H1 (cell line): Measurements from ENCODE around the gene KBTBD13. TPM values are rescaled to one million over a fixed set of nuclear protein-coding genes. Genes with fewer than 3 reads are reported as not detected.

Experiments
- CTCF ChIA-PET: fragments of 300-600 bp; sonication (Branson Sonifier 250); formaldehyde crosslinking; loops from one replicate; lab custom pipeline; 2021; ENCODE audit not compliant: partially characterized antibody; lab: Charles Lee
- POLR2A ChIA-PET: fragments of 300-600 bp; sonication (Branson Sonifier 250); formaldehyde crosslinking; loops from one replicate; lab custom pipeline; 2021; ENCODE audit warnings: inconsistent platforms; ENCODE audit not compliant: partially characterized antibody; lab: Charles Lee
- DNase-seq, 2 experiments: peaks; one replicate each; pipeline versions ENCODE4 v3.0.0 to v3.0.0-alpha.2; 2010 to 2022; ENCODE audit warnings: low spot score in 2 of 2, low read depth in 1 of 2, mixed read lengths in 1 of 2
- FAIRE-seq: peaks from 2 replicates; lab custom pipeline; 2011; peaks lifted over from hg19 to GRCh38; lab: Jason Lieb, UNC
- H2AFZ ChIP-seq: 2 replicates; pipeline ENCODE4 v1.8.1; 2012; ENCODE audit warnings: low read length, inconsistent platforms
- H2AK5ac ChIP-seq: 2 replicates; pipeline ENCODE4 v1.6.1; 2013; ENCODE audit warnings: low read depth, low read length
- H2BK120ac ChIP-seq: replicated peaks from 2 replicates; pipeline ENCODE3; 2013; ENCODE audit warnings: low read depth, low read length, inconsistent platforms
- H2BK12ac ChIP-seq: 2 replicates; pipeline ENCODE4 v1.6.1; 2013; ENCODE audit warnings: low read depth, low read length
- H2BK15ac ChIP-seq: 2 replicates; pipeline ENCODE4 v1.6.1; 2013; ENCODE audit warnings: low read length
- H2BK20ac ChIP-seq: 2 replicates; pipeline ENCODE4 v1.6.1; 2013; ENCODE audit warnings: low read length
- H2BK5ac ChIP-seq: 2 replicates; pipeline ENCODE4 v1.6.1; 2013; ENCODE audit warnings: low read depth, low read length
- H3K14ac ChIP-seq: 2 replicates; pipeline ENCODE4 v1.6.1; 2013; ENCODE audit warnings: inconsistent platforms; ENCODE audit not compliant: insufficient read length
- H3K18ac ChIP-seq: 2 replicates; pipeline ENCODE4 v1.6.1; 2013; ENCODE audit warnings: low read length; ENCODE audit errors: extremely low read depth
- H3K23ac ChIP-seq: 2 replicates; pipeline ENCODE4 v1.6.1; 2013; ENCODE audit warnings: inconsistent platforms; ENCODE audit not compliant: insufficient read length
- H3K23me2 ChIP-seq: 2 replicates; pipeline ENCODE4 v1.6.1; 2013; ENCODE audit warnings: low read depth, low read length
- H3K27ac ChIP-seq: 2 replicates; pipeline ENCODE4 v1.6.1; 2011; ENCODE audit warnings: low read depth, low read length, inconsistent platforms
- H3K27me3 ChIP-seq, 4 experiments: replicated peaks in 1 of 4; 1 replicate in 1 of 4; 2 replicates in 3 of 4; pipeline versions ENCODE4 v1.6.1 to v1.8.1; 2011 to 2013; ENCODE audit warnings: low read length in 3 of 4, mild to moderate bottlenecking in 3 of 4, inconsistent platforms in 2 of 4, mixed read lengths in 2 of 4, moderate library complexity in 1 of 4; ENCODE audit not compliant: control insufficient read depth in 3 of 4, insufficient read depth in 3 of 4; ENCODE audit errors: extremely low read depth in 1 of 4
- H3K36me3 ChIP-seq, 4 experiments: 2 replicates each; pipeline versions ENCODE4 v1.6.1 to v1.8.1; 2011 to 2013; ENCODE audit warnings: mild to moderate bottlenecking in 4 of 4, low read length in 3 of 4, moderate library complexity in 2 of 4, control low read depth in 1 of 4, inconsistent platforms in 1 of 4; ENCODE audit not compliant: insufficient read depth in 4 of 4, control insufficient read depth in 2 of 4
- H3K4ac ChIP-seq: replicated peaks from 2 replicates; pipeline ENCODE3; 2013; ENCODE audit warnings: low read length, low read depth, mixed read lengths, inconsistent platforms; ENCODE audit not compliant: insufficient read length
- H3K4me1 ChIP-seq, 4 experiments: replicated peaks in 1 of 4; 1 replicate in 1 of 4; 2 replicates in 3 of 4; pipeline versions ENCODE4 v1.6.1 to v1.8.1; 2011 to 2013; ENCODE audit warnings: low read length in 3 of 4, inconsistent platforms in 2 of 4, mixed read lengths in 1 of 4; ENCODE audit not compliant: insufficient read depth in 4 of 4, control insufficient read depth in 3 of 4
- H3K4me2 ChIP-seq, 2 experiments: 2 replicates each; pipeline versions ENCODE4 v1.6.1 to v1.8.1; 2011 to 2013; ENCODE audit warnings: low read depth in 2 of 2, low read length in 2 of 2, control low read depth in 1 of 2, inconsistent platforms in 1 of 2, mild to moderate bottlenecking in 1 of 2; ENCODE audit not compliant: insufficient read depth in 1 of 2
- H3K4me3 ChIP-seq, 4 experiments: fragments of 200-600, 300-600 bp in 1 of 4; sonication (generic), shearing (Covaris generic), sonication (Bioruptor Twin) in 1 of 4; 2 replicates each; pipeline versions ENCODE4 v1.5.1 to v1.8.1; 2011 to 2016; ENCODE audit warnings: low read length in 4 of 4, low read depth in 3 of 4, control low read depth in 2 of 4, inconsistent platforms in 2 of 4, mild to moderate bottlenecking in 2 of 4, mixed read lengths in 1 of 4, moderate library complexity in 1 of 4; ENCODE audit not compliant: insufficient read depth in 2 of 4; ENCODE audit errors: extremely low read depth in 1 of 4
- H3K56ac ChIP-seq: replicated peaks from 2 replicates; pipeline ENCODE3; 2013; ENCODE audit warnings: low read depth, mild to moderate bottlenecking, mixed read lengths, low read length, inconsistent platforms; ENCODE audit not compliant: insufficient read length
- H3K79me1 ChIP-seq: 2 replicates; pipeline ENCODE4 v1.6.1; 2013; ENCODE audit warnings: low read depth, low read length, control low read depth
- H3K79me2 ChIP-seq, 2 experiments: 2 replicates each; pipeline versions ENCODE4 v1.6.1 to v1.8.1; 2012 to 2013; ENCODE audit warnings: low read length in 2 of 2, mild to moderate bottlenecking in 2 of 2, inconsistent platforms in 1 of 2; ENCODE audit not compliant: insufficient read depth in 2 of 2, control insufficient read depth in 1 of 2
- H3K9ac ChIP-seq, 4 experiments: replicated peaks in 1 of 4; 1 replicate in 1 of 4; 2 replicates in 3 of 4; pipeline versions ENCODE4 v1.6.1 to v1.8.1; 2011 to 2013; ENCODE audit warnings: low read depth in 3 of 4, low read length in 3 of 4, control low read depth in 2 of 4, mild to moderate bottlenecking in 2 of 4, moderate library complexity in 2 of 4, inconsistent platforms in 1 of 4; ENCODE audit errors: extremely low read depth in 1 of 4
- H3K9me3 ChIP-seq, 2 experiments: 2 replicates each; pipeline versions ENCODE4 v1.6.1 to v1.8.1; 2012 to 2013; ENCODE audit warnings: mild to moderate bottlenecking in 2 of 2, moderate library complexity in 2 of 2, control low read depth in 1 of 2, inconsistent platforms in 1 of 2, low read depth in 1 of 2, low read length in 1 of 2, mixed read lengths in 1 of 2; ENCODE audit not compliant: insufficient read depth in 2 of 2
- H4K20me1 ChIP-seq, 2 experiments: replicated peaks in 1 of 2; 2 replicates each; pipeline versions ENCODE3 to v1.8.1; 2011 to 2013; ENCODE audit warnings: inconsistent platforms in 2 of 2, low read length in 2 of 2, mild to moderate bottlenecking in 1 of 2; ENCODE audit not compliant: insufficient read depth in 2 of 2, control insufficient read depth in 1 of 2
- H4K5ac ChIP-seq: 2 replicates; pipeline ENCODE4 v1.6.1; 2013; ENCODE audit warnings: low read length, low read depth, mixed read lengths, inconsistent platforms; ENCODE audit not compliant: insufficient read length
- H4K8ac ChIP-seq: 2 replicates; pipeline ENCODE4 v1.8.0; 2013; ENCODE audit warnings: mild to moderate bottlenecking, moderate library complexity, low read length, inconsistent platforms; ENCODE audit not compliant: insufficient read depth; ENCODE audit errors: extremely low read depth
- H4K91ac ChIP-seq: replicated peaks from 2 replicates; pipeline ENCODE3; 2013; ENCODE audit warnings: low read length, mixed read lengths, inconsistent platforms; ENCODE audit not compliant: insufficient read length
- NRF1 ChIP-seq: IDR thresholded peaks from 2 replicates; pipeline ENCODE4 v1.6.1; 2011; ENCODE audit warnings: mild to moderate bottlenecking, low read depth, low read length, improper control_type of control experiment
- WGBS, 2 experiments: shearing (Covaris generic) in 1 of 2; methylation state at CpG; one replicate each; pipeline versions ENCODE4 v1.1.6 to v1.1.7; 2013 to 2015; ENCODE audit warnings: low lambda C conversion rate in 2 of 2, mixed read lengths in 2 of 2, inconsistent platforms in 1 of 2, low coverage in 1 of 2, missing lambda C conversion rate in 1 of 2; ENCODE audit not compliant: insufficient replicate concordance in 2 of 2, insufficient coverage in 1 of 2, insufficient read length in 1 of 2; ENCODE audit errors: extremely low coverage in 1 of 2, missing lambda C conversion rate in 1 of 2; 5-methylcytosine and 5-hydroxymethylcytosine counted together
- polyA plus RNA-seq, 7 experiments: library from polyadenylated mRNA; depleted of rRNA in 3 of 7; stranded (reverse) in 5 of 7; unstranded in 2 of 7; fragments of >200 nt in 5 of 7; fragments of 200-250 nt in 2 of 7; gene quantifications; 1 replicate in 5 of 7; 2 replicates in 1 of 7; 4 replicates in 1 of 7; pipeline versions ENCODE4 v1.2.1 to v1.2.3, GENCODE V29; 2011 to 2013; ENCODE audit warnings: missing spikeins in 2 of 7, mixed read lengths in 2 of 7
- total RNA-seq: library from RNA; stranded (reverse); fragmentation: NEBNext Ultra II Directional; extraction: Animal tissue kit (Norgen Biotek cat#: 25700); gene quantifications from 2 replicates; pipeline ENCODE4 v1.2.1, GENCODE V29; 2021

The KBTBD13 gene
- total and polyA plus RNA-seq, 2 of the 8 experiments (the other 6 are each of a cell fraction or from before 2014, with no cell fraction given) = not detected

GRCh38 chr15:65041787-65042186 is 34.8 kb upstream of the KBTBD13 start:
- TF ChIP-seq NRF1 = no peak
- no peak overlapping the region for H3K9ac ChIP-seq
- POLR2A ChIA-PET = interaction anchor here (1.6 kb wide), 1 partner anchor 26 kb away, joined by 4 read pairs; the partner anchor contains the start of gene RASL12
- H3K4ac ChIP-seq = no peak overlapping the region
- CTCF ChIA-PET = interaction anchor here (1.0 to 33.2 kb wide), 4 partner anchors 7 to 260 kb away, joined by 3 to 1213 read pairs (median 42); partner anchors contain the start of genes KBTBD13 and RASL12
- WGBS, 2 experiments = 97% methylated on average over 2 of the region's 2 CpGs; no CpG with 5 or more reads in 1 of the 2 experiments
- H3K4me2 ChIP-seq = no peak overlapping the region
- no peak overlapping the region for H2BK5ac ChIP-seq
- H3K27me3 ChIP-seq = no peaks in the 10 kb centered on the region; a peak in 1 of 7 replicates
- no peaks in the 10 kb centered on the region for H3K79me1 ChIP-seq
- no peak overlapping the region for H3K27ac ChIP-seq
- H3K56ac ChIP-seq = no peak overlapping the region
- no peaks in the 10 kb centered on the region; a peak in 1 of 7 replicates for H3K4me1 ChIP-seq
- DNase-seq (no peak), FAIRE-seq (no peak)
- no peak overlapping the region for H4K5ac ChIP-seq
- H2BK20ac ChIP-seq = no peak overlapping the region
- no peak overlapping the region for H3K18ac ChIP-seq
- no peak overlapping the region for H3K4me3 ChIP-seq
- no peak overlapping the region for H2BK15ac ChIP-seq
- no peak overlapping the region for H4K91ac ChIP-seq
- no peaks in the 10 kb centered on the region for H4K20me1 ChIP-seq
- H3K36me3 ChIP-seq = no peaks in the 10 kb centered on the region
- no peak overlapping the region for H2AFZ ChIP-seq
- no peaks in the 10 kb centered on the region for H3K9me3 ChIP-seq
- no peak overlapping the region for H3K14ac ChIP-seq
- H4K8ac ChIP-seq = no peak overlapping the region
- H2AK5ac ChIP-seq = no peak overlapping the region
- no peak overlapping the region for H2BK12ac ChIP-seq
- H3K23me2 ChIP-seq = no peaks in the 10 kb centered on the region
- no peak overlapping the region for H3K23ac ChIP-seq
- no peak overlapping the region for H2BK120ac ChIP-seq
- no peaks in the 10 kb centered on the region for H3K79me2 ChIP-seq
